ENCODE results near the gene AKNA. TPM values are rescaled to one million over a fixed set of nuclear protein-coding genes. Genes with fewer than 3 reads are reported as not detected.

The AKNA gene
- total and polyA plus RNA-seq, 12 donors = 4.8 to 37.3 (median 15.9) TPM

- Histone ChIP-seq H3K4me3 (peak overlapping the region in 1 of 4 donors; percentile 25), H3K4me1 (replicated peaks in 1 of 2) (peaks cover 26 to 59% of the 10 kb centered on the region in 2 donors), H3K9me3 (replicated peaks in 1 of 3) (no peaks in the 10 kb centered on the region), H3K27me3 (no peaks in the 10 kb centered on the region), H3K27ac (peak overlapping the region in 4 of 5 donors; percentile 55 to 93 (median 80)), H3K36me3 (replicated peaks in 1 of 2) (peaks cover 0 to 11% of the 10 kb centered on the region in 2 donors)
- 79 to 88% (median 83%) methylated on average over 7 of the region's 7 CpGs for WGBS, 4 donors
- TF ChIP-seq CTCF (IDR thresholded peaks at IDR 0.05) (no peak), POLR2A (IDR thresholded peaks at IDR 0.05) (no peak)
- DNase-seq = no peak
- intact Hi-C loops (cut with DNase I) = no loop called here
These were observed 2.9 kb downstream of the AKNA start for GRCh38 chr9:114384836-114385396.

GRCh38 chr9:114384341-114384740 lies 3.4 kb downstream of the AKNA start:
- WGBS, 4 donors = 54 to 75% (median 64%) methylated on average over 1 of the region's 1 CpG
- no peak overlapping the region for H3K4me3 ChIP-seq
- H3K4me1 ChIP-seq (replicated peaks in 1 of 2) = peaks cover 26 to 59% of the 10 kb centered on the region in 2 donors
- H3K36me3 ChIP-seq (replicated peaks in 1 of 2) = peaks cover 0 to 17% of the 10 kb centered on the region in 2 donors
- intact Hi-C loops (cut with DNase I) = no loop called here
- no peaks in the 10 kb centered on the region for H3K27me3 ChIP-seq
- no peak for TF ChIP-seq POLR2A (IDR thresholded peaks at IDR 0.05)
- no peak for TF ChIP-seq CTCF (IDR thresholded peaks at IDR 0.05)
- DNase-seq = no peak
- no peaks in the 10 kb centered on the region for H3K9me3 ChIP-seq (replicated peaks in 1 of 3)
- peak overlapping the region in 3 of 5 donors; percentile 48 to 93 (median 87) for H3K27ac ChIP-seq

- H3K27ac ChIP-seq = peak overlapping the region in 3 of 5 donors; percentile 48 to 87 (median 69)
- H3K4me1 ChIP-seq (replicated peaks in 1 of 2) = peaks cover 26 to 57% of the 10 kb centered on the region in 2 donors
- TF ChIP-seq CTCF (IDR thresholded peaks at IDR 0.05) (no peak), POLR2A (IDR thresholded peaks at IDR 0.05) (no peak)
- H3K36me3 ChIP-seq (replicated peaks in 1 of 2) = peaks cover 0 to 24% of the 10 kb centered on the region in 2 donors
- 62 to 65% (median 64%) methylated on average over 7 to 8 of the region's 8 CpGs for WGBS, 4 donors
- no peaks in the 10 kb centered on the region for H3K9me3 ChIP-seq (replicated peaks in 1 of 3)
- H3K27me3 ChIP-seq = no peaks in the 10 kb centered on the region
- intact Hi-C loops (cut with DNase I) = no loop called here
- DNase-seq = no peak
- H3K4me3 ChIP-seq = peak overlapping the region in 1 of 4 donors; percentile 10
These were observed 4.1 kb downstream of the AKNA start for GRCh38 chr9:114383521-114384231.

- TF ChIP-seq CTCF (IDR thresholded peaks at IDR 0.05) (peak in 1 of 6 experiments; percentile 13), POLR2A (IDR thresholded peaks at IDR 0.05) (no peak)
- Histone ChIP-seq H3K4me1 (replicated peaks in 1 of 2) (peaks cover 19 to 50% of the 10 kb centered on the region in 2 donors), H3K9me3 (replicated peaks in 1 of 3) (no peaks in the 10 kb centered on the region), H3K4me3 (peak overlapping the region in 1 of 4 donors; percentile 10), H3K27ac (peak overlapping the region in 3 of 5 donors; percentile 48 to 87 (median 69)), H3K27me3 (no peaks in the 10 kb centered on the region), H3K36me3 (replicated peaks in 1 of 2) (peaks cover 0 to 25% of the 10 kb centered on the region in 2 donors)
- intact Hi-C loops (cut with DNase I) = no loop called here
- no peak for DNase-seq
- 58 to 67% (median 63%) methylated on average over 16 to 17 of the region's 17 CpGs for WGBS, 4 donors
These were observed 4.9 kb downstream of the AKNA start for GRCh38 chr9:114382699-114383520.
